ENCODE measurements around the gene HSDL1. TPM values are rescaled to one million over a fixed set of nuclear protein-coding genes. Genes with fewer than 3 reads are reported as not detected.

HSDL1 gene
- total and polyA plus RNA-seq, 2 of the 8 experiments (the other 6 are each of a cell fraction or from before 2014, with no cell fraction given) = 25.0 to 55.7 TPM

DNA sequence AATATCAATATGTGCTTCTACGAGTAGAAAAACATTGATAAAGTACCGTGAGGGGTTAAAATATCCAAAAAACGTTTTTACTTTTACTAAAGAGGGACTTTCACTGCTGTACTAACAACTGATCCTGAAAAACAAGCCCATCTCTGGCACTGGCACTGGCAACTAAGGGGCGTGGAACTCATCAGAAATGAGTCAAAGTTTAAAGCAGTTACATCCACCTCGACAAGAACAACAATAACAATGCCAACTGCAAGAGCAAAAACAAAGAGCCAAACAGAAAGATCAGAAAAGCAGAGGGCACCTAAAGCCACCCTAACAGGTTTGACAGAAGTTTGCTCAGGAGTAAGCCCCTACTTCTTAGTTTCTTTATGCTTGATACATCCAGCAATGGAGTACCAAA lies 41.3 kb downstream of the HSDL1 start:
- Histone ChIP-seq H4K8ac (ENCODE audit: extremely low read depth, insufficient read depth, low read length) (no peak overlapping the region), H2AK5ac (ENCODE audit: low read depth, low read length) (no peak overlapping the region), H3K56ac (replicated peaks; ENCODE audit: insufficient read length, low read depth, low read length) (no peak overlapping the region), H3K14ac (ENCODE audit: insufficient read length) (no peak overlapping the region), H3K4me1 (replicated peaks in 1 of 4; ENCODE audit: control insufficient read depth in 3 of 4, insufficient read depth in 4 of 4, low read length in 3 of 4) (no peaks in the 10 kb centered on the region), H2BK12ac (ENCODE audit: low read depth, low read length) (no peak overlapping the region), H3K36me3 (ENCODE audit: control insufficient read depth in 2 of 4, insufficient read depth in 4 of 4, low read length in 3 of 4) (peaks cover 0 to 8% (median 4%) of the 10 kb centered on the region in 4 experiments; a peak in 2 of 8 replicates), H4K20me1 (replicated peaks in 1 of 2; ENCODE audit: control insufficient read depth in 1 of 2, insufficient read depth in 2 of 2, low read length in 2 of 2) (peaks cover 10 to 17% of the 10 kb centered on the region in 2 experiments), H4K5ac (ENCODE audit: insufficient read length, low read depth, low read length) (no peak overlapping the region), H2BK20ac (ENCODE audit: low read length) (no peak overlapping the region), H3K18ac (ENCODE audit: extremely low read depth, low read length) (no peak overlapping the region), H3K9me3 (ENCODE audit: insufficient read depth in 2 of 2, low read depth in 1 of 2, low read length in 1 of 2) (no peaks in the 10 kb centered on the region), H2BK15ac (ENCODE audit: low read length) (no peak overlapping the region), H3K9ac (replicated peaks in 1 of 4; ENCODE audit: extremely low read depth in 1 of 4, low read depth in 3 of 4, low read length in 3 of 4) (no peak overlapping the region; a peak in 1 of 7 replicates), H3K4me2 (ENCODE audit: insufficient read depth in 1 of 2, low read depth in 2 of 2, low read length in 2 of 2) (no peak overlapping the region), H3K27me3 (replicated peaks in 1 of 4; ENCODE audit: control insufficient read depth in 3 of 4, extremely low read depth in 1 of 4, insufficient read depth in 3 of 4, low read length in 3 of 4) (peaks cover 0 to 1% (median 0%) of the 10 kb centered on the region in 4 experiments; a peak in 1 of 7 replicates), H2BK120ac (replicated peaks; ENCODE audit: low read depth, low read length) (no peak overlapping the region), H2BK5ac (ENCODE audit: low read depth, low read length) (no peak overlapping the region), H3K4me3 (ENCODE audit: extremely low read depth in 1 of 4, insufficient read depth in 2 of 4, low read depth in 3 of 4, low read length in 4 of 4) (no peak overlapping the region), H3K79me1 (ENCODE audit: low read depth, low read length) (peaks cover 8% of the 10 kb centered on the region; the same call in 1 of the 2 replicates), H3K4ac (replicated peaks; ENCODE audit: insufficient read length, low read depth, low read length) (no peak overlapping the region), H3K23me2 (ENCODE audit: low read depth, low read length) (no peaks in the 10 kb centered on the region), H4K91ac (replicated peaks; ENCODE audit: insufficient read length, low read length) (no peak overlapping the region), H3K27ac (ENCODE audit: low read depth, low read length) (no peak overlapping the region), H3K79me2 (ENCODE audit: control insufficient read depth in 1 of 2, insufficient read depth in 2 of 2, low read length in 2 of 2) (peaks cover 0 to 71% of the 10 kb centered on the region in 2 experiments; a peak in 2 of 4 replicates), H3K23ac (ENCODE audit: insufficient read length) (no peak overlapping the region), H2AFZ (ENCODE audit: low read length) (no peak overlapping the region)
- ChIA-PET CTCF (ENCODE audit: partially characterized antibody) (interaction anchor here (1.1 to 5.1 kb wide), 2 partner anchors 18 to 37 kb away, joined by 3 to 27 read pairs; no protein-coding TSS in a partner anchor), POLR2A (ENCODE audit: partially characterized antibody) (interaction anchor here (1.8 kb wide), 1 partner anchor 12 kb away, joined by 6 read pairs; the partner anchor contains the start of gene MBTPS1)
- no peak for FAIRE-seq
- TF ChIP-seq JUND (IDR thresholded peaks at IDR 0.05; ENCODE audit: low read length) = no peak
- TF ChIP-seq MAFK (IDR thresholded peaks at IDR 0.05; ENCODE audit: low read depth, low read length) = no peak
- no peak for TF ChIP-seq TCF12 (IDR thresholded peaks at IDR 0.05; ENCODE audit: low read depth, low read length)
- TF ChIP-seq GTF2F1 (IDR thresholded peaks at IDR 0.05; ENCODE audit: borderline replicate concordance, low read depth, low read length) = no peak
- TF ChIP-seq CTBP2 (IDR thresholded peaks at IDR 0.05; ENCODE audit: borderline replicate concordance, insufficient read depth, insufficient read length, low read length) = no peak
- TF ChIP-seq, protein P1, sequence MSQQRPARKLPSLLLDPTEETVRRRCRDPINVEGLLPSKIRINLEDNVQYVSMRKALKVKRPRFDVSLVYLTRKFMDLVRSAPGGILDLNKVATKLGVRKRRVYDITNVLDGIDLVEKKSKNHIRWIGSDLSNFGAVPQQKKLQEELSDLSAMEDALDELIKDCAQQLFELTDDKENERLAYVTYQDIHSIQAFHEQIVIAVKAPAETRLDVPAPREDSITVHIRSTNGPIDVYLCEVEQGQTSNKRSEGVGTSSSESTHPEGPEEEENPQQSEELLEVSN (IDR thresholded peaks at IDR 0.05) = no peak
- TF ChIP-seq, protein P2, sequence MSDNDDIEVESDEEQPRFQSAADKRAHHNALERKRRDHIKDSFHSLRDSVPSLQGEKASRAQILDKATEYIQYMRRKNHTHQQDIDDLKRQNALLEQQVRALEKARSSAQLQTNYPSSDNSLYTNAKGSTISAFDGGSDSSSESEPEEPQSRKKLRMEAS (IDR thresholded peaks at IDR 0.05) = no peak
- no peak for TF ChIP-seq KDM4A (IDR thresholded peaks at IDR 0.05; ENCODE audit: low read depth, low read length, severe bottlenecking)
- TF ChIP-seq EGR1 (IDR thresholded peaks at IDR 0.05; ENCODE audit: borderline replicate concordance, low read depth, low read length) = no peak
- no peak for TF ChIP-seq CEBPB (IDR thresholded peaks at IDR 0.05; ENCODE audit: low read depth, low read length)
- TF ChIP-seq CBX5 (IDR thresholded peaks at IDR 0.05; ENCODE audit: low read depth, low read length) = no peak
- no peak for TF ChIP-seq HDAC6 (IDR thresholded peaks at IDR 0.05; ENCODE audit: low read depth, low read length)
- TF ChIP-seq SIX5 (IDR thresholded peaks at IDR 0.05; ENCODE audit: low read depth, low read length) = no peak
- DNase-seq (ENCODE audit: low read depth in 1 of 2, low spot score in 2 of 2) = no peak
- 90% methylated on average over 5 of the region's 5 CpGs; no CpG with 5 or more reads in 1 of the 2 experiments for WGBS, 2 experiments (ENCODE audit: extremely low coverage in 1 of 2, insufficient coverage in 1 of 2, insufficient read length in 1 of 2, insufficient replicate concordance in 2 of 2, low coverage in 1 of 2, low lambda C conversion rate in 2 of 2, missing lambda C conversion rate in 1 of 2)
